RPMI8226 (cell line): ENCODE measurements around the gene TRA2A.

Experiments used
- DNase-seq: peaks from one replicate; pipeline ENCODE4 v3.0.0-alpha.2; 2015

The TRA2A gene

GRCh38 chr7:23469150-23469960 lies 62.4 kb downstream of the TRA2A start:
- peak; percentile 55 for DNase-seq

DNA sequence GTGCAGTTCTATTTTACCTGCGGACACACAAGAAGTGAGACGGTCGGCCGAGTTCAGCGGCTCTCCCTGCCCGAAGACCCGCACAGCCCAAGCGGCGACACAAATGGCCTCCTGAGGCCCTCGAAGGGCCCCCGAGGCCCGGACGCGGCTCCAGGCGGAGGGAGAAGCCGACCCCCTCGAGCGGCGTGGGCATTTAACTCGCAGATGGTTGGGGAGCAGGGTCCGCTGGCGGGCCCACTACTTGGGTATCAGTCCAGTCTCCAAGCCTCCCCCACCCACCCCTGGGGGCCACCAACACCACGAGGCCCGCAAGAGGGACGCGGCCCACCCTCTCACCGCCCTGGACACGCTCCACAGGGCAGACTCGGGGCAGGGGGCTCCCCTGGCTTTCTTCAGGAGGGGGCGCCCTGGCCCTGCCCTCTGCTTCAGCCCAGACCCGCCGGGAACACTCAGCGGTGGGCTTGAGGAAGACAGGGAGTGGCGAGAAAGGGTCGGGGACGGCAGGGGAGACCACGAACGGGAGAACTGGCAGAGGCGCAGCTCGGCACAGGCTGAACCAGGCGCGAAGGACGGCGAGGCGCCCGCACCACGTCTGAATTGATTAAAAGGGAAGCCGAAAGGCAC lies 63.1 kb downstream of the TRA2A start:
- DNase-seq: peak; percentile 15

DNA sequence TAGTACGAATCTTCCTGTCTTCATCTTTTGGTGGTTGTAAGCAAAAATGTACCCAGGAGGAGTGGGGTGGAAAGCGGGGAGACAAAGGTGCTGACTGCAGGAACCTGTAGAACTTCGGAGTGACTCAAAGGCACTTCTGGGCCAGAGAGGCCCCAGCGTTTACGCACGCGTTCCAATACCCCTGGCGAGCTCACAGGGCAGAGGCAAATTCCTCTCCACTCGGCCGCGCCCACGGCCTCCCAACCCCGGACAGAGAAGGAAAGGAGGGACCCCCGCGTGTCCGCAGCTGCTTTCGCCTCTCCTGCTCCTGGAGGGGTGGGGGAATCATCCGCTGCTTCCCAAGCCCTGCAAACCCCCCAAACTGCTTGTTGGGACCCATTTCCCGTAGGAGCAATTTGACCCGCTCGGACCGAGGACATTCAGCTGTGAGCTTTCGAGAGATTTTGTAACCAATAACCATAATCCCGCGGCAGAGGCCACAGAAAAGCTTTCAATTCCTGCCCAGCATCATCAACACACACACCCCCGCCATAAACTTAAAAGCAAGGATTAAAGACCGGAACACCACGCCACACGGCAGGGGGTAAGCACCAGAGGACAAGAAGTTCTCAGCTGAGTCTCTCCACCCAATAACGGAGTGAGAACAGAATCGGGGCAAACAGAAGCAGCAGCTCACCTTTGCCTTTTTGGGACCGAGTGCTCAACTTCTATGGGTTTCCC lies 63.8 kb downstream of the TRA2A start:
- peak; percentile 61 for DNase-seq

GRCh38 chr7:23467291-23467805 lies 64.4 kb downstream of the TRA2A start:
- peak; percentile 36 for DNase-seq

DNA sequence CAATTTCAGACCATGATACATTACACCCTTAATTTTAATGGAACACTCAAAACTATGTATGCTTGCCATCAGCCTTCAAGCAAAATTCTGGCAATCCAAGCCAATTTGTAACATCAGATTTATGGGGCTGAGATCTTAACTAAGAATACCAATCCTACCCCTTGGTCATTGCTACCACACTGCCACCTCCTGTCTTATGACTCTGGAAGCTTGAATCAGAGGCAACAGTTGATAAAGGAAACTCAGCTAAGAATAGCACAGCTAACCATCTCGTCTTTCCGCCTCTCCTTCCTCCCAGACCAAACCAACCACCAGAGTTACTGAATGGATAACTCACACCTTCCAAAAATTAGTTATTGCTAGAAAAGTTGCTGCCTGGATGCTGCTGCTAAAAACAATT lies 68.9 kb downstream of the TRA2A start:
- no peak for DNase-seq

DNA sequence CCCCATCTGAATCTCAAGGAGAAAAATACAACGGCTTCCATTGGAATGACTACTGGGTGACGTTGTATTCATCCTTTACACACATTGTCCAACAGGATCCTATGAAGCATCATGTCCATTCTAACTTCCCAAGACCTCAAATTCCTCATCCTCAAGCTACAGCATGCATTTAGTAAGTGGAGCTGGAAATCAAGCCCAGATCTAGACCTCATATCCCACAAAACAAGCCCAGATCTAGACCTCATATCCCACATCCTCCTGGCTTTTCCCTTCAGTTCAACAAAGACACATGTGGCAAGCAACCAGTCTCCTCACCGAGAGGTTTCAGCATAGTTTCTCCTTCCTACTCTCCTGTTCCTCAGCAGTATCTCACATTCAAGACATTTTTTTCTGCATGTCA lies 73.7 kb downstream of the TRA2A start:
- no peak for DNase-seq

GRCh38 chr7:23456093-23456492 lies 75.7 kb downstream of the TRA2A start:
- no peak for DNase-seq

GRCh38 chr7:23454881-23455526 lies 76.8 kb downstream of the TRA2A start:
- DNase-seq: no peak
